ENCODE data around the gene GPR12. TPM values are rescaled to one million over a fixed set of nuclear protein-coding genes. Genes with fewer than 3 reads are reported as not detected.

Gene GPR12
- total and polyA plus RNA-seq, 10 of the 15 experiments (the other 5 are each of a cell fraction or from before 2014, with no cell fraction given), result not detected

DNA sequence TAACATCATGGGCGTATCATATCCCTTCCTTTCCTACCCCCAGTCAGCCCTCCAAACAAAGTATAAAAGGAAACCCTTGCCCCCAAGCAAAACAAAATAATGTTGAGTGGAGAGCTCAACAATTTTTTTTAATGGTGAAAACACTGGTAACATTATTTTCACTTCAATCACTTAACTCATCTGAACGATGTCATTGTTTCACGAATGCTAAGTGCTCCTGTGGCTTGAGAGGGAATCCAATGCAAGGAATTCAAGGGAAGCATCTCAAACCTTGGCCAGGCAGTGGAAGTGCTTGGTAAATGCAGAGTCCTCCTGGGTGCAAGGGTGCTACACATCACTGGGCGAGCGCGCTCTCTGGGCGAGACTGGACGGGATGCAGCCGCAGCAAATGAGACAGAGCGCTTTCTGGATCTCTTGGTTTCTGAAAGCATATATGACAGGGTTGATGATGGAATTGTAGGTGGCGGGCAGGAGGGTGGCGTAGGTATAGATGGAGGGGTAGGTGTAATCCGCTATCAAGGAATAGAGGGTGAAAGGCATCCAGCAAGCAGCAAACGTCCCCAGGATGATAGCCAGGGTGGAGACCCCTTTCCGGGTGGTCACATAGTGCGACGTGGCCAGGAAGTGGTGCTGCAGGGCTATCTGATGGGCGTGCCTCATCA, 2.0 kb downstream of the GPR12 start:
- ATAC-seq (no peak), FAIRE-seq (no peak), DNase-seq (ENCODE audit: low read depth, low spot score) (no peak)
- Histone ChIP-seq H4K20me1 (ENCODE audit: control insufficient read depth, insufficient read depth) (no peaks in the 10 kb centered on the region), H3K4me1 (ENCODE audit: control insufficient read depth, insufficient read depth, low read length) (no peaks in the 10 kb centered on the region), H3K36me3 (ENCODE audit: control insufficient read depth in 2 of 2, insufficient read depth in 2 of 2, low read length in 1 of 2) (no peaks in the 10 kb centered on the region), H3K4me3 (no peak overlapping the region), H3K27me3 (replicated peaks in 1 of 2; ENCODE audit: control insufficient read depth in 2 of 2, insufficient read depth in 2 of 2, low read length in 1 of 2) (peaks cover 4 to 5% of the 10 kb centered on the region in 2 experiments), H3K79me2 (ENCODE audit: control insufficient read depth, insufficient read depth, low read length) (no peaks in the 10 kb centered on the region), H3K27ac (ENCODE audit: control insufficient read depth, insufficient read depth) (no peak overlapping the region), H3K4me2 (ENCODE audit: control insufficient read depth, insufficient read depth) (no peak overlapping the region), H2AFZ (ENCODE audit: control insufficient read depth, low read depth, low read length) (no peak overlapping the region), H3K9me3 (replicated peaks; ENCODE audit: control insufficient read depth, insufficient read depth, low read length) (no peaks in the 10 kb centered on the region), H3K9ac (ENCODE audit: control insufficient read depth, insufficient read depth, low read length) (no peak overlapping the region)
- SMC1A ChIA-PET (ENCODE audit: uncharacterized antibody, unreplicated experiment), result no interaction called here
- intact Hi-C loops (cut with micrococcal nuclease; ENCODE audit: unreplicated experiment), result no loop called here
- CTCF ChIA-PET, result no interaction called here
- in situ Hi-C loops (cut with MboI), result no loop called here
- TF ChIP-seq RB1 (IDR thresholded peaks at IDR 0.05; ENCODE audit: borderline replicate concordance), result no peak
- no peak for TF ChIP-seq ZNF687 (IDR thresholded peaks at IDR 0.05)
- TF ChIP-seq TBL1XR1 (IDR thresholded peaks at IDR 0.05; ENCODE audit: low read depth, low read length), result no peak
- TF ChIP-seq CEBPB (IDR thresholded peaks at IDR 0.05; ENCODE audit: borderline replicate concordance in 1 of 2, low read depth in 2 of 2, low read length in 2 of 2), result no peak
- no peak for TF ChIP-seq HDGF (IDR thresholded peaks at IDR 0.05)
- no peak for TF ChIP-seq ZSCAN29 (IDR thresholded peaks at IDR 0.05)
- no peak for TF ChIP-seq RBBP5 (conservative IDR thresholded peaks at IDR 0.05)
- TF ChIP-seq SMARCA5 (IDR thresholded peaks at IDR 0.05), result no peak
- TF ChIP-seq RAD51 (IDR thresholded peaks at IDR 0.05), result no peak
- TF ChIP-seq WRNIP1 (IDR thresholded peaks at IDR 0.05; ENCODE audit: borderline replicate concordance, low read depth, low read length), result no peak
- no peak for TF ChIP-seq CREM (IDR thresholded peaks at IDR 0.05; ENCODE audit: low read depth)
- no peak for TF ChIP-seq EED (IDR thresholded peaks at IDR 0.05; ENCODE audit: low read depth)
- no peak for TF ChIP-seq TCF3 (IDR thresholded peaks at IDR 0.05; ENCODE audit: borderline replicate concordance, insufficient read depth, low read depth, low read length)
- TF ChIP-seq IKZF1 (conservative IDR thresholded peaks at IDR 0.05), result no peak
- no peak for TF ChIP-seq SMC3 (IDR thresholded peaks at IDR 0.05; ENCODE audit: borderline replicate concordance, low read length)
- TF ChIP-seq RUNX3 (IDR thresholded peaks at IDR 0.05; ENCODE audit: low read length), result no peak
- POLR2A ChIA-PET, result no interaction called here
- 52% methylated on average over 18 of the region's 18 CpGs for WGBS (ENCODE audit: insufficient coverage, insufficient replicate concordance, low lambda C conversion rate, missing lambda C conversion rate)
- RAD21 ChIA-PET (ENCODE audit: unreplicated experiment), result no interaction called here
- BruUV-seq (replicated peaks), result no TSS peak

Measured in GM12878 (cell line).